Astrocyte (in vitro differentiated cells and primary cell): Measurements from ENCODE around the gene MFN2. TPM values are rescaled to one million over a fixed set of nuclear protein-coding genes. Genes with fewer than 3 reads are reported as not detected.

ENCODE experiments used
- DNase-seq: peaks from one replicate; pipeline ENCODE4 v3.0.0-alpha.2; 2010; ENCODE audit warnings: low read depth
- FAIRE-seq: peaks from 2 replicates; lab custom pipeline; 2011; peaks lifted over from hg19 to GRCh38; lab: Jason Lieb, UNC
- H2AFZ ChIP-seq: 2 replicates; pipeline ENCODE4 v1.6.0; 2012; ENCODE audit warnings: low read depth, low read length, inconsistent platforms
- H3K27ac ChIP-seq: 2 replicates; pipeline ENCODE4 v1.5.1; 2011; ENCODE audit warnings: low read depth, low read length, inconsistent platforms
- H3K27me3 ChIP-seq: 2 replicates; pipeline ENCODE4 v1.6.0; 2011; ENCODE audit warnings: low read length, inconsistent platforms; ENCODE audit not compliant: insufficient read depth
- H3K36me3 ChIP-seq: 2 replicates; pipeline ENCODE4 v1.5.1; 2011; ENCODE audit warnings: low read length, inconsistent platforms; ENCODE audit not compliant: insufficient read depth
- H3K4me1 ChIP-seq: 2 replicates; pipeline ENCODE4 v1.5.1; 2011; ENCODE audit warnings: low read length, inconsistent platforms; ENCODE audit not compliant: insufficient read depth
- H3K4me2 ChIP-seq: 2 replicates; pipeline ENCODE4 v1.6.0; 2012; ENCODE audit warnings: low read length, inconsistent platforms
- H3K4me3 ChIP-seq: 2 replicates; pipeline ENCODE4 v1.5.1; 2011; ENCODE audit warnings: low read depth, mild to moderate bottlenecking, low read length, inconsistent platforms; ENCODE audit not compliant: insufficient read depth
- H3K79me2 ChIP-seq: 2 replicates; pipeline ENCODE4 v1.6.0; 2012; ENCODE audit warnings: mild to moderate bottlenecking, low read length, inconsistent platforms; ENCODE audit not compliant: insufficient read depth
- H3K9ac ChIP-seq: 2 replicates; pipeline ENCODE4 v1.6.0; 2012; ENCODE audit warnings: mild to moderate bottlenecking, low read length, inconsistent platforms
- H3K9me3 ChIP-seq: 2 replicates; pipeline ENCODE4 v1.5.1; 2012; ENCODE audit warnings: low read depth, mild to moderate bottlenecking, low read length, inconsistent platforms; ENCODE audit not compliant: insufficient read depth
- H4K20me1 ChIP-seq: 2 replicates; pipeline ENCODE4 v1.6.0; 2012; ENCODE audit warnings: low read length, inconsistent platforms; ENCODE audit not compliant: insufficient read depth
- H3K27ac Mint-ChIP-seq: one replicate; pipeline ENCODE4 v1.8.0; 2021; ENCODE audit warnings: mild to moderate bottlenecking, mixed read lengths; ENCODE audit not compliant: unreplicated experiment
- H3K27me3 Mint-ChIP-seq: one replicate; pipeline ENCODE4 v1.8.0; 2021; ENCODE audit warnings: low read depth, mixed read lengths; ENCODE audit not compliant: unreplicated experiment
- H3K36me3 Mint-ChIP-seq: one replicate; pipeline ENCODE4 v1.8.0; 2021; ENCODE audit warnings: low read depth, mixed read lengths; ENCODE audit not compliant: unreplicated experiment
- H3K4me1 Mint-ChIP-seq: one replicate; pipeline ENCODE4 v1.8.0; 2021; ENCODE audit warnings: low read depth, mixed read lengths; ENCODE audit not compliant: unreplicated experiment
- H3K4me3 Mint-ChIP-seq: one replicate; pipeline ENCODE4 v1.8.0; 2021; ENCODE audit warnings: mild to moderate bottlenecking, moderate library complexity, mixed read lengths; ENCODE audit not compliant: unreplicated experiment
- H3K9me3 Mint-ChIP-seq: one replicate; pipeline ENCODE4 v1.8.0; 2021; ENCODE audit warnings: mild to moderate bottlenecking, mixed read lengths; ENCODE audit not compliant: unreplicated experiment
- EZH2 ChIP-seq: IDR thresholded peaks from 2 replicates; pipeline ENCODE4 v1.6.1; 2012; ENCODE audit warnings: mild to moderate bottlenecking, low read length, inconsistent platforms; ENCODE audit not compliant: insufficient read depth
- total RNA-seq: library from RNA; stranded (reverse); gene quantifications from 2 replicates; pipeline ENCODE4 v1.2.1, GENCODE V29; 2021
- TF ChIP-seq, protein P1 (sequence below): IDR thresholded peaks from 2 replicates; pipeline ENCODE4 v1.5.1; 2011; ENCODE audit warnings: low read depth, mild to moderate bottlenecking, inconsistent platforms, low read length, moderate library complexity; ENCODE audit not compliant: insufficient read depth

The MFN2 gene
- total RNA-seq, 1 donor from 2014 or later, result 75.5 TPM

DNA sequence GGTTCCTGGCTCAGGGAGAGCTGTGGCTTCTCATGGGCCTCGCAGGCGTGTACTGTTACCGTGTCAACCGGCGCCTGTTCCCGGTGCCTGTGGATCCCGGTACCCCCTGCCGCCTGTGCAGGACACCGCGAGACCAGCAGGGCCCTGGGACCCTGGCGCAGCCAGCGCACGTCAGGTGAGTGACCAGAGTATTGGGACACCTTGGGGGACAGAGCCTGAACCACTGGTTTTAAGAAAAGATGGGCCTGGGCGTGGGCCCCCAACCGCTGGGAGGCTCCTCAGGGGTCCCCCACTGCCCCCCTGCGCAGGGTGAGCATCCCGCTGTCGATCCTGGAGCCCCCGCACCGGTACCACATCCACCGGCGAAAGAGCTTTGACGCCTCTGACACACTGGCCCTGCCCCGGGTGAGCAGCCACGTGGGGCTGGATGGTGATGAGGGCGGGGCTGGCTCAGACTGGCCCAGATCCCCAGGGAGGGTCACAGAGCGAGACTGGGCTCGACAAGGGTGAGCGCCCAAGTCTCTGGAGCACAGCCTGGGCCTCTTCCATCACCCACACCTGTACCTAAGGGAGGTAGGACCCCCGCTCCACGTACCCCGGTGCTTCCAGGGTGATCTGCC is 49.6 kb downstream of the MFN2 start:
- no peak for FAIRE-seq
- Mint-ChIP-seq H3K27me3 (no peaks in the 10 kb centered on the region), H3K36me3 (peaks cover 16% of the 10 kb centered on the region)

DNA sequence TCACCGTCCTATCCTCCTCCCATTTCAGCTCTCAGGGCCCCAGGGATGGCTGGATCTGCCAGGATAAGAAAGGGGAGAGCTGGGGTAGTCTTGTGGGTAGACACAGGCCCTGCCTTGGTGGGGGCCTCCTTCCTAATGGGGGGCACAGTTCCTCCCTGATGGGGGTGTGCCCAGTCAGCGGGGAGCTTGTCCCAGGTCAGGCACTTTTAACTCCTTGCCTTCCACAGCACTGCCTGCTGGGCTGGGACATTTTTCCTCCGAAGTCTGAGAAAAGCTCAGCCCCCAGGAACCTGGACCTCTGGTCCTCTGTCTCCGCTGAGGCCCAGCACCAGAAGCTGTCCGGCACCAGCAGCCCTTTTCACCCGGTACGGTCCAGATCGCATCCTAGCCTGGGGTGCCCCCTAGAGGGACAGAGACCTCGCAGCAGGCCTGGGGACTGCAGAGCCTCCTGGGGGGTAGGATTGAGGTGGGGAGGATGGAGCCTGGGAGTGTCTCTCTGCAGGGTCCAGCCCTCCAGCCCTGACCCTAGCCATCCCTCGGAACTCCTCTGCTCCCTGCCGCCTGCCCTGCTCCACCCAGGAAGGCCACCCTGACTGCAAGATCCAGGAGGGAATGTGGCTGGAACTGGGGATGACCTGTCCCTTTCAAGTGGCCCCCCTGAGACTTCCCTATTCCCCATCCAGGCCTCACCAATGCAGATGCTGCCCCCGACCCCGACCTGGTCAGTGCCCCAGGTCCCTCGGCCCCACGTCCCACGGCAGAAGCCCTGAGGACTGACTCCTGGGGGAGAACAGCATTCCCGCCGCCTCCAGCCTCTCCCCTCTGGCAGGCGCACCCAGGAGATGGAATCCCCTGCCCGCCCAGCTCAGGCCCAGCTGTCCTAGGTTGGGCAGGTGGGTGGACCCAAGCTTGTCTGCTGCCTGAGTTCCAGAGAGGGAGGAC is 51.1 kb downstream of the MFN2 start:
- Histone ChIP-seq H3K4me1 (no peaks in the 10 kb centered on the region), H3K36me3 (peaks cover 12% of the 10 kb centered on the region), H3K9me3 (no peaks in the 10 kb centered on the region), H3K27ac (no peak overlapping the region), H3K9ac (no peak overlapping the region), H3K4me2 (no peak overlapping the region), H3K4me3 (no peak overlapping the region), H4K20me1 (peaks cover 12% of the 10 kb centered on the region), H3K27me3 (no peaks in the 10 kb centered on the region), H2AFZ (no peak overlapping the region), H3K79me2 (no peaks in the 10 kb centered on the region)
- no peak overlapping the region for H3K4me3 Mint-ChIP-seq
- TF ChIP-seq, protein P1, sequence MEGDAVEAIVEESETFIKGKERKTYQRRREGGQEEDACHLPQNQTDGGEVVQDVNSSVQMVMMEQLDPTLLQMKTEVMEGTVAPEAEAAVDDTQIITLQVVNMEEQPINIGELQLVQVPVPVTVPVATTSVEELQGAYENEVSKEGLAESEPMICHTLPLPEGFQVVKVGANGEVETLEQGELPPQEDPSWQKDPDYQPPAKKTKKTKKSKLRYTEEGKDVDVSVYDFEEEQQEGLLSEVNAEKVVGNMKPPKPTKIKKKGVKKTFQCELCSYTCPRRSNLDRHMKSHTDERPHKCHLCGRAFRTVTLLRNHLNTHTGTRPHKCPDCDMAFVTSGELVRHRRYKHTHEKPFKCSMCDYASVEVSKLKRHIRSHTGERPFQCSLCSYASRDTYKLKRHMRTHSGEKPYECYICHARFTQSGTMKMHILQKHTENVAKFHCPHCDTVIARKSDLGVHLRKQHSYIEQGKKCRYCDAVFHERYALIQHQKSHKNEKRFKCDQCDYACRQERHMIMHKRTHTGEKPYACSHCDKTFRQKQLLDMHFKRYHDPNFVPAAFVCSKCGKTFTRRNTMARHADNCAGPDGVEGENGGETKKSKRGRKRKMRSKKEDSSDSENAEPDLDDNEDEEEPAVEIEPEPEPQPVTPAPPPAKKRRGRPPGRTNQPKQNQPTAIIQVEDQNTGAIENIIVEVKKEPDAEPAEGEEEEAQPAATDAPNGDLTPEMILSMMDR, result peak; percentile 28
- no peak for TF ChIP-seq EZH2
- no peaks in the 10 kb centered on the region for H3K27me3 Mint-ChIP-seq
- DNase-seq (no peak), FAIRE-seq (no peak)
- no peaks in the 10 kb centered on the region for H3K9me3 Mint-ChIP-seq
- H3K27ac Mint-ChIP-seq, result no peak overlapping the region
- peaks cover 3% of the 10 kb centered on the region for H3K4me1 Mint-ChIP-seq
- peaks cover 15% of the 10 kb centered on the region for H3K36me3 Mint-ChIP-seq

More for the DNA sequence above, 49.6 kb downstream of the MFN2 start:
- Mint-ChIP-seq H3K4me1 (peaks cover 3% of the 10 kb centered on the region), H3K9me3 (no peaks in the 10 kb centered on the region), H3K4me3 (no peak overlapping the region), H3K27ac (no peak overlapping the region)
- Histone ChIP-seq H3K27ac (no peak overlapping the region), H3K79me2 (no peaks in the 10 kb centered on the region), H2AFZ (no peak overlapping the region), H3K4me3 (no peak overlapping the region), H4K20me1 (peaks cover 16% of the 10 kb centered on the region), H3K4me1 (no peaks in the 10 kb centered on the region), H3K9ac (no peak overlapping the region), H3K9me3 (no peaks in the 10 kb centered on the region), H3K36me3 (peaks cover 14% of the 10 kb centered on the region), H3K4me2 (no peak overlapping the region), H3K27me3 (no peaks in the 10 kb centered on the region)
- TF ChIP-seq EZH2, result no peak
- TF ChIP-seq, protein P1, result no peak
- no peak for DNase-seq
